ENCODE data around the gene RECK.
A peak's percentile ranks its signal among the peaks of the same experiment; 100 is the strongest.

Gene RECK

GRCh38 chr9:36029765-36030528 is 6.8 kb upstream of the RECK start:
- no peak for DNase-seq

DNA sequence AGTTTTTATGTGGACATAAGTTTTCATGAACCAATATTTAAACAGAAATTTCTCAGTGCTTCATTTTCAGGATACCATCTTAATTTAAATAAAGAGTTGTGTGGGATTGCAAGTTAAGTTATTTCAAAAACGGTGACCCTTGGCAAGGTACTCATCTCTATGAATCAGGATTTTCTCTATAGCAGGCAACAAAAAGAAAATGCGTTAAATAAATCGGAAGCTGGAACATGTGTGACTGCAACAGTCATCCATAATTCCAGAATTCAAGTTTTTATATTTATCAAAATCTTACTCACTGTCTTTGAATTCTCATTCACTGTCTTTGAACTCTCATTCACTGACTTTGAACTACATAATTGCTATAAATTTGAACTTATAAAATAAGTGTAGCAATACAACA is 5.8 kb upstream of the RECK start:
- no peak for DNase-seq

DNA sequence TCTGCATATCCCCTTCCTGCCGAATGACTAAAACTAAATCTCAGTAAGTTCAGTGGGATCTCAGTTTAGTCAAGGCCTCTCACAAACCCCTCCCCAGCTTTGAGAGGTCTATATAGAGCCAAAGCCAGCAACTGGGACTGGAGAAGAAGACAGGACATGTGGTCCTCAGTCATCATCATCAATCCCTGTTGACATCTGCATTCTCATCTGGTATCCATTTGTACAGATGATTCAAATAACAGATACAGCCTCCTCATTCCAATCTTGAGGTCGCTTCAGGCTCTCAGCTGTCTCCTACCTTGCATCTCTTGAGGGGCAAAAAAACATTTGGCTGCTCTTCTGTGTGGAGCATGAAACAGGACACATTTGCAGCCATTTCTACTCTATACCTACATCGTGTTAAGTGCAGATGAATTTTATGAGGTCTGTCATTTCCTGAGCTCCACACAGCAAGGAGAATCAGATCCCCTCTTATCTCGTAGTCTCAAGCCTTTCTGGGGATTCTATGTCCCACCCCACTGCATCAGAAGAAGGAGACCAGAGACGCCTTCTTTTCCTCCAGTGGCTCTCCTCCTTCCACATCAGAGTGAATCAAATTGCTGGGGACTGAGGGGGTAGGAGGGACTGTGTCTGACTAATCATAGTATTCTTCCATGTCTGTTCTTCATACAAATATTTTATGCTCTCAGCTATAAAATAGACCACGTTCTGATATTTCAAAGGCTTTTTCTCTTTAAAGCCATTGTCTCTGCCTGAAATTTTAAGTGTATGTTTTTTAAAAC is 4.7 kb upstream of the RECK start:
- DNase-seq = no peak

DNA sequence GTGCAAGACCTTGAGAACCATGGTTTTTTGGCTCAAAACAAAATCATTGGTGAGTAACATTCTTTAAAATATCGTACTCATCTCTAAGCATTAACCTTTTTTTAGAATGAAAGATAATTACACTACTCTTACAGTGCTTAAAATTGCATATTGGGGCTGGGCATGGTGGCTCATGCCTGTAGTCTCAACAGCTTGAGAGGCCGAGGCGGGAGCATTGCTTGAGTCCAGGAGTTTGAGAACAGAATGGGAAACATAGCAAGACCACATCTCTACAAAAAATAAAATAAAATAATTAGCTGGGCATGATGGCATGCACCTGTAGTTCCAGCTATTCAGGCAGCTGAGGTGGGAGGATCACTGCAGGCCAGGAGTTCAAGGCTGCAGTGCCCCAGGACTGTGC is 2.9 kb upstream of the RECK start:
- no peak for DNase-seq

DNA sequence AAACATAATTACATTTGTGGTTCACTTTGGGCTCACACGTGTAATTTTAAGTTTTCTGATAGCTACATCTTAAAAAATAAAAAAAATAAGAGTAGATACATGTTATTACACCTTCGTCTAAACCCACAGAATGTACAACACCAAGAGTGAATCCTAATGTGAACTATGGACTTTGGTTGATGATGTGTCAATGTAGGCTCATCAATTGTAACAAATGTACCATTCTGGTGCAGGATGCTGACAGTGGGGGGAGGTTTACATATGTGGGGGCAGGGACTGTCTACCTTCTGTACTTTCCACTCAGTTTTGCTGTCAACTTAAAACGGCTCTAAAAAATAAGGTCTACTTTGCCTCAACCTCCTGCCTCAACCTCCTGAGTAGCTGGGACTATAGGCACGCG is 2.5 kb upstream of the RECK start:
- no peak for DNase-seq

DNA sequence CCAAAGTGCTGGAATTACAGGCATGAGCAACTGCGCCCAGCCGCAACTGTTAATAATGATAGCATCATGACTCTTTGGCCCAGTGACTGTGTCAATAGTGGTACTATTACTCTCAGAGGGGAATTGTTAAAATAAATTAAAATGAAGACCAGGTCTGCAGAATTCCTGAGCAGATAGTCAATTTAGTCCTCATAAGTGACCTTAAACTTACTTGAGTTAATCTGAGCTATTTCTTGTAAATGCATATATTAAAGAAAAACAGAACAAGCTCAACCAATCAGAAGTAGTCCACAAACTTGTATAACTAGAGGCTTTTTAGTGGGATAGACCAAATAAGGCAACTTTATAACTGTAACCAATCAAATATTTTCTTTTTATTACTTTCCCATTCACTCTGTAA is 1.7 kb upstream of the RECK start:
- no peak for DNase-seq

- no peak for DNase-seq
Observed at GRCh38 chr9:36036253-36036779, 397 bp upstream of the RECK start.

DNA sequence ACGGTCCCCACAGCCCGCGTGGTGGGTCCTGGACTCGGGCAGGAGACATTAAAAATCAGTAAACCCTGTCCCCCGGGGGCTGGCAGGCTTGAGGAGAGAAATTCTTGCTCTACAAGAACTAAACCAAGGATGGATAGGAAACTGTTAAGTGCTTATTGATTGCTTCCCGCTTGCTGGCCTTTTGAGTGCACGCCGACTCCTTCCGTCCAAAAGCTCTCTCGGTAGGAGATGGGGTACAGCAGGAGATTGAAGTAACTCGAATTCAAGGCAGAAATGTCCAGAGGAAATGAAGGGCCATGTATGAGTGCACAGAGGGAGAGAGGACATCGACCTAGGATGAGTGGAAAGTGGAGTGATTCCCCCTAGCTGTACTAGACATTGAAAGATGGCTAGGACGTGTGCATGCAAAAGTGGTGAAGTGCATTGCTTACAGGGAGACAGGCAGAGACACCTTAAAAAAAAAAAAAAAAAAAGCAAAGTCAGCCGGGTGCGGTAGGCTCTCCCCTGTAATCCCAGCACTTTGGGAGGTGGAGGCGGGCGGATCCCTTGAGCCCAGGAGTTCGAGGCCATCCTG is 923 bp downstream of the RECK start:
- DNase-seq = no peak

GRCh38 chr9:36039121-36039520 is 2.4 kb downstream of the RECK start:
- no peak for DNase-seq

- no peak for DNase-seq
Observed at GRCh38 chr9:36039696-36040095, 3.0 kb downstream of the RECK start.

DNA sequence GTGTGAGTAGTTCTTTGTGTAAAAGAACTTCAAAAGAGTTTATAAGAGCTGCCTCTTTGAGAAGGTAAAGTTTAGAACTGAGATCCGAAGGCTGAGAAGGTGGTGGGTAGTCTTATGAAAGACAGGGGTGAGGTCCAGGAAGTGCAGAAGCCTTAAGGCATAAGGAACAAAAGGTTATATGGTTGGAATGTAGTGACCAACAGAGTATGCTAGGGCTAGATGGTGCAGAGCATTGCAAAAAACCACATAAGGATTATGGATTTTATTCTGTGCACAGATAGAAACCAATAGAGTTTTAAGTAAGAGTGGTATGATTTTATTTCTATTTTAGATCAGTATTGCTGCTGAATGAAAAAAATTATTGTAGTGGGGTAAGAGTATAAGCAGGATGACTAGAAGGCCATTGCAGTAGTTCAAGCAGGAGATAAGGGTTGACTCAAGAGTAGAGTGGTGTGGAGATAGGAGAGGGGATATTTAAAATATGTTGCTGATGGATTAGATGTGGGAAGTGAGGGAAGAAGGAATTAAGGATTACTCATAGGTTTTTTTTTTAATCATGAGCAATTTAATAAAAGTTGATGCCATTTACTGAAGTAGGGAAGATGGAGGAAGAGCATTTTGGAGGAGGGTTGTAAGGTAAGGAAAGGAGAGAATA is 3.7 kb downstream of the RECK start:
- no peak for DNase-seq

DNA sequence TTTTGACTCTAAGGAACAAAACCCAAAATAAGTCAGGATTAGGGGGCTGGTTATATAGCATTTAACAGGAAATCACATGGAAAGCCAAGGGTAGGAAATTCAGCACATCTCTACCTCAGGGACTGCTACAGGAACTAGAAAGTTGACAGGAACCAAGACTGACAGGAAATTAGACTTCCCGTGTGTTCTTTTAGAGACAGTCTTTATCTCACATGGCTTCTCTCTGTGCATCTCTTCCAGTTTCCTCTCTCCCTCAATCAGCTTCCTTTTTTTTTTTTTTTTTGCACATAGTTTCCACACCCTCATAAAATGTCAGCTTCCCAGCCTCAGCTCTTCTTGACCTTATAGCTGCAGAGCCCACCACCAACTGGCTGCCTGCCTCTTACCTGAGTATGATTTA is 4.8 kb downstream of the RECK start:
- peak; percentile 10 for DNase-seq

DNA sequence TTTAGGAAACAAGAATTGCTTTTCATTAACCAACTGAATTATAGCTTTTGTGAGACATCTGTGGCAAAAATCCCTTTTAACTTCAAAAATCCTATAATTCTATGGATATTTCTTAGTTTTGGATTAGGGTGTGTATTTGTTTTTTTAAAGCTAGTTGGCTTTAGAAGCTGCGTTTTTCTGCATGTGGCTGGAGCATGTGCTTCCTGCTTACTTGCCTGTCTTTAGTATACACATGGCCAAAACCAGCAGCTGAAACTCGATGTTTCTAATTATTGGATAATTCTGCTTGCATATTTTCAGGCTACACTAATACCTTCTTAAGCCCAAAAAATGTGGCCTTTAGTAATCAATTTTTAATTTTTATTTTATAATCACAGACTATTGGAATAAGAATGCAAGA is 8.9 kb downstream of the RECK start:
- DNase-seq = no peak

DNA sequence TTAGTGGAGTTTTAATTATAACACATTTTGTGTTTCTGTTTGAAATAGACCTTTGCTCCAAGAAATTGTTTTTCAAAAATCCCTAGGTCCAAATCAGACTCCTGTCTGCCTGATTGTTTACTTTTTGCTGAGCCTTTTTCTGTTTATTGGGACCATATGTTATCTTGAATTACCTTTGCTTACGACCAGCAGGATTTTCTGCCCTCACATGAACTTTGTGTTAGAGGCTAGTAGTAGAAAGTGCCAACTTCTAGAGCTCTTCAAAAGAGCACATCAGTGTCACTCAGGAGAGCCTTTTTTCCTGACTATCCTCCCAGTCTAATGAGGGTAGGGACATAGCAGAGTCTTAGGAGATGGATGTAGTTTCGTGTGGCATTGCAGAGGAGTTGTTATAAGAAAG is 10.2 kb downstream of the RECK start:
- no peak for DNase-seq

DNA sequence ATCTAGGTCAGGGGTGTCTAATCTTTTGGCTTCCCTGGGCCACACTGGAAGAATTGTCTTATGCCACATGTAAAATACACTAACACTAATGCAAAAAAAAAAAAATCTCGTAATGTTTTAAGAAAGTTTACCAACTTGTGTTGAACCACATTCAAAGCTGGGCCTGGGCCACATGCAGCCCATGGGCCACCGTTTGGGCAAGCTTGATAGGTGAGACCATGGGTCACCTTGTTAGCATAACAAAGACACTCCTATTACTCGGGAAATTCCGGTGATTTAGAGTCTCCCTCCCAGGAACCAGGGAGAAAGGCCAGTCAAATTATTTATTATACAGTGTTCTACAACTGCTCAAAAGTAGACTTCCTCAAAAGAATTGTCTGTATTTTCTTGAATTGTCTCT is 12.7 kb downstream of the RECK start:
- DNase-seq = no peak

GRCh38 chr9:36050476-36050875 is 13.8 kb downstream of the RECK start:
- no peak for DNase-seq

DNA sequence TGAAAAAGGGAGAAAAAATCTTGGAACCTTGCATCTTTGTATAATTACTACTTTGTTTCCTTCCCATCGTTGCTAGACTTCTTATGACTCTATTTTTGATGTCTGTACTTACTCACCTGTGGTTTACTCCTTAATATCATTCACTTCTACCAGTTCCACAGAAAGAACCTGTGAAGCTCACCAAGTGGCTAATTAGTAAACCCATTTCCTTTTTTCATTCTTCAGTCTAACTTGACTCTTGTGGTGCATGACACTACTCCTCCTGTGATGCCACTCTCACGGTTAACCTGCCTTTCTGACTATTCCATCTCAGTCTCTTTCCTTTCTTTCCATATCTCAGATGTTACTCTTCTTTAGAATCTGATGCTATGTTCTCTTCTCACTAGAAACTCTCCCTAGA is 14.6 kb downstream of the RECK start:
- no peak for DNase-seq

DNA sequence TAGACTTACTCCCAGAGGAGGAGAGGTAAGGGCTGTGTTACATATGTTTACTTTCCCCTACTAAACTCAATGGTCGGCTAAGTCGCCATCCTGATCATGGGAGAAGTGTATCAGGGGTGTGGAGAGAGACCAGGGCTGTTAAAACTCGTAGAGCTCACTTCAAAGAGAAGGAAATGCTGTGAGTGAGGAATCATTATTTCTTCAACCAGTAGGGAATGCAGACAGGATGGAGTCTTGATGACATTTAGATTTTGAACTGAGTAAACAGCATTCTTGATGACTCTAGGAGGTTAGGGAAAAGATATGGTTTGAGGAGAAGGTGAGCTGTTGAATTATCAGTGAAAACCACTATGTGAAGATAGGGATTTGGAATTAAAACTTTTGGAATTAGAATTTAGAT is 17.3 kb downstream of the RECK start:
- no peak for DNase-seq

DNA sequence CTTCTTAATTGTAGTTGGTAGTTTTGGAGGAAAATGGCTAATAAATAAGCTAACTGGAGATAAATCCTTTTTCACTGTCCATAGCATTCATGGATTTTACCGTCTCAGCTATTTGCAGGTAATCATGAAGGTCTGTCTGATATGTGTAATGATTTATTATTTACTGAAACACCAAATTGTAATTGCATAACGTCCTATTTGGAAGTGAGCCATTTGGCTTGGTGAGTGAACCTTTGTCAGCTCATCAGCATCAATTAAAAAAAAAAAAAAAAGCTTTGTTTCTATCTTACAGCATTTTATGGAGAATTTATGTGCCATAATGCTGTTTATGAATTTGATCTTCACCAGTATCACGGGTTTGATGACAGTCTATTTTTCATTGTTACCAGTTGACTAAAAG is 20.2 kb downstream of the RECK start:
- DNase-seq = no peak

GRCh38 chr9:36063804-36064447 is 27.2 kb downstream of the RECK start:
- DNase-seq = no peak

GRCh38 chr9:36064448-36065037 is 27.8 kb downstream of the RECK start:
- no peak for DNase-seq

DNA sequence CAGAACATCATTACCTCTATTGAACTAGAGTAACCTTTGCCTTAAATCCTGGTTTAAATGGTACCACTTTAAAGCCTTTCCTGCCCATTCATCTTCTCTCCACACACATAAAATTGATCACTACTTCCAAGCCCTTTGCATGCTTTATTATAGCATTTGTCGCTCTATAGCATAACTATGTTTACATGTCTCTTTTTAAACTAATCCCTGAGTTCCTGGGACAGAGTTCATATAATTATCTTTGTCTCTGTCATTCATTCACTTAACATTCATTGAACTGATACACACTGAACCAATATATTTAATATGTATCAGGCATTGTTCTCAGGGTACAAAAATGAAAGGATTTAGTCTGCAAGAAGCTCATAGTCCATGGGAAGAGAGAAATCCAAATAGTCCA is 37.3 kb downstream of the RECK start:
- DNase-seq = no peak

Data from CD4-positive, alpha-beta T cell treated with Interleukin-12 subunit alpha and Interleukin-12 subunit beta, for 1 hour (primary cell).